ENCODE measurements around the gene NAA35.

NAA35 gene

GRCh38 chr9:86061972-86062739 lies 121.2 kb downstream of the NAA35 start:
- no peak for DNase-seq

GRCh38 chr9:86062845-86063693 lies 122.1 kb downstream of the NAA35 start:
- DNase-seq: no peak

GRCh38 chr9:86064220-86064619 lies 123.3 kb downstream of the NAA35 start:
- DNase-seq: peak in 4 of 58 donors; percentile 6 to 27 (median 20)

GRCh38 chr9:86069206-86069869 lies 128.4 kb downstream of the NAA35 start:
- no peak for DNase-seq
